Glutamatergic neuron (in vitro differentiated cells): Measurements from ENCODE around the gene NTM. TPM values are rescaled to one million over a fixed set of nuclear protein-coding genes. Genes with fewer than 3 reads are reported as not detected.
A peak's percentile ranks its signal among the peaks of the same experiment; 100 is the strongest.

Experiments
- DNase-seq: peaks from one replicate; pipeline ENCODE4 v3.0.0; 2022
- H3K27ac Mint-ChIP-seq: one replicate; pipeline ENCODE4 v1.8.0; 2020; ENCODE audit warnings: mild to moderate bottlenecking, mixed read lengths, inconsistent platforms; ENCODE audit not compliant: unreplicated experiment
- H3K27me3 Mint-ChIP-seq: one replicate; pipeline ENCODE4 v1.8.0; 2020; ENCODE audit warnings: mild to moderate bottlenecking, moderate library complexity, mixed read lengths, inconsistent platforms; ENCODE audit not compliant: unreplicated experiment
- H3K36me3 Mint-ChIP-seq: one replicate; pipeline ENCODE4 v1.8.0; 2020; ENCODE audit warnings: mild to moderate bottlenecking, mixed read lengths, inconsistent platforms; ENCODE audit not compliant: unreplicated experiment
- H3K4me1 Mint-ChIP-seq: one replicate; pipeline ENCODE4 v1.8.0; 2020; ENCODE audit warnings: mild to moderate bottlenecking, low read depth, mixed read lengths, inconsistent platforms; ENCODE audit not compliant: unreplicated experiment
- H3K4me3 Mint-ChIP-seq: one replicate; pipeline ENCODE4 v1.8.0; 2020; ENCODE audit warnings: mild to moderate bottlenecking, mixed read lengths, inconsistent platforms; ENCODE audit not compliant: unreplicated experiment
- H3K9me3 Mint-ChIP-seq: one replicate; pipeline ENCODE4 v1.8.0; 2020; ENCODE audit warnings: mild to moderate bottlenecking, moderate library complexity, mixed read lengths, inconsistent platforms; ENCODE audit not compliant: unreplicated experiment
- total RNA-seq: library from RNA; stranded (reverse); fragmentation: NEBNext Ultra II Directional; extraction: Animal tissue kit (Norgen Biotek cat#: 25700); gene quantifications from one replicate; pipeline ENCODE4 v1.2.1, GENCODE V29; 2021; ENCODE audit not compliant: unreplicated experiment
- TF ChIP-seq, protein P1 (sequence below): fragments of 200-600 bp; sonication (generic); IDR thresholded peaks from one replicate; pipeline ENCODE4 v1.5.0; 2021; ENCODE audit not compliant: partially characterized antibody, unreplicated experiment

Gene NTM
- total RNA-seq, 1 donor from 2014 or later = 1.2 TPM

DNA sequence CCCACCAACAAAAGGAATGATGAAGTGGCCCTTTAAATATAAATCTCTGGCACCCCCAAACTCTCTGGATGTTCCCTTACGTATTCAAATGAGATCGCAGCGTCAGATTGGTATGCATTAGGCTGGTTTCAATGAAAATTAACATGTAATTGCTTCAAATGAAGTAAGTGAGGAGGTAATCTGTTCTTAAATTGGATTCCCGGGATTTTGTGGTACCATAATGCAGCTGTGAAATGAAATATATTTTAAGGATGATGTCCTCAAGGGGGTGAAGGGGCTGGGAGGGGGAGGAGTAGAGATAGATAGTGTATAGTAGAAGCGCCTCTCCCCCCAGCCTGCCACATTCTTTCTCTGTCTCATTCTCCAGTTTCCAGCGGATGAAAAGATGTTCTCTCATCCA, 748.2 kb downstream of the NTM start:
- H3K36me3 Mint-ChIP-seq = no peaks in the 10 kb centered on the region
- TF ChIP-seq, protein P1, sequence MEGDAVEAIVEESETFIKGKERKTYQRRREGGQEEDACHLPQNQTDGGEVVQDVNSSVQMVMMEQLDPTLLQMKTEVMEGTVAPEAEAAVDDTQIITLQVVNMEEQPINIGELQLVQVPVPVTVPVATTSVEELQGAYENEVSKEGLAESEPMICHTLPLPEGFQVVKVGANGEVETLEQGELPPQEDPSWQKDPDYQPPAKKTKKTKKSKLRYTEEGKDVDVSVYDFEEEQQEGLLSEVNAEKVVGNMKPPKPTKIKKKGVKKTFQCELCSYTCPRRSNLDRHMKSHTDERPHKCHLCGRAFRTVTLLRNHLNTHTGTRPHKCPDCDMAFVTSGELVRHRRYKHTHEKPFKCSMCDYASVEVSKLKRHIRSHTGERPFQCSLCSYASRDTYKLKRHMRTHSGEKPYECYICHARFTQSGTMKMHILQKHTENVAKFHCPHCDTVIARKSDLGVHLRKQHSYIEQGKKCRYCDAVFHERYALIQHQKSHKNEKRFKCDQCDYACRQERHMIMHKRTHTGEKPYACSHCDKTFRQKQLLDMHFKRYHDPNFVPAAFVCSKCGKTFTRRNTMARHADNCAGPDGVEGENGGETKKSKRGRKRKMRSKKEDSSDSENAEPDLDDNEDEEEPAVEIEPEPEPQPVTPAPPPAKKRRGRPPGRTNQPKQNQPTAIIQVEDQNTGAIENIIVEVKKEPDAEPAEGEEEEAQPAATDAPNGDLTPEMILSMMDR = no peak
- no peak for DNase-seq
- no peaks in the 10 kb centered on the region for H3K4me1 Mint-ChIP-seq
- H3K4me3 Mint-ChIP-seq = no peak overlapping the region
- H3K27me3 Mint-ChIP-seq = no peaks in the 10 kb centered on the region
- H3K27ac Mint-ChIP-seq = no peak overlapping the region
- no peaks in the 10 kb centered on the region for H3K9me3 Mint-ChIP-seq

DNA sequence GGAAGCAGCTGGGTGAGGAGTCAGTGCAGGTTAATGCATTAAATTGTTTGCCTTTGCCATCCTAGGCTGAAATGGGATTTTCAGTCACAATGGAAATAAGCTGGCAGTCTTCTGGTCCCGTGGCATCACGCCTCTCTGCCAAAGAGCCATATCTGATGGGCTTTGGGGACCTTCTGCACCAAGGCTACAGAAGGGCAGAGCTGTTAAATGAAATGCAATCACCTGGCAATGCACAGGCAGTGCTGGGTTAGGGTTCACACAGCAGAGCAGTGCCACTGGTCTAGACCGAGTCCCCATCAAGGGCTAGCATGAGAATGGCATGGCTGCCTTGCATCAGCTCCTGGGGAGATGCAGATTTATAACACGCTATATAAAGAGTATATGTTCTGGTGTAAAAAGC, 749.2 kb downstream of the NTM start:
- H3K27ac Mint-ChIP-seq = no peak overlapping the region
- H3K4me1 Mint-ChIP-seq = no peaks in the 10 kb centered on the region
- peaks cover 3% of the 10 kb centered on the region for H3K27me3 Mint-ChIP-seq
- H3K9me3 Mint-ChIP-seq = no peaks in the 10 kb centered on the region
- no peak overlapping the region for H3K4me3 Mint-ChIP-seq
- H3K36me3 Mint-ChIP-seq = no peaks in the 10 kb centered on the region
- TF ChIP-seq, protein P1 = no peak
- no peak for DNase-seq

DNA sequence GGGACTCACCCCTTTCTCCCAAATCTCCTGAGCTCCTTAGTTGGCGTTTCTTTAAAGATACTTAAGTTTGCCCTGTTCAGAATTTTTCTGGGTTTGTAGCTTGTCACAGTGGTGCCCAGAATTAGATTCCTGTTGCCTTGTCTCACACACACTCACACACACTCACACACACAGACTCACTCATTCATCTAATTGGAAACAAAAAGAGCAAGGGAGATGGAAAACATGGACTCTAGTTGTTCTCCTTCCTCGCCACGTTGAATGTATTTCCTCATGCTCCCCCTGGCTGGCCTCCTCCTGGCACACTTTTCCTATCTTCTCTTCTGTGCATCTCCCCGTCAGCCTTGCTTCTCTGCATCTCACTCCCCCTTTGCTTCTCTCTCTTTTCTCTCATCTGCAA, 752.3 kb downstream of the NTM start:
- Mint-ChIP-seq H3K36me3 (no peaks in the 10 kb centered on the region), H3K27me3 (peaks cover 3% of the 10 kb centered on the region), H3K4me1 (peaks cover 3% of the 10 kb centered on the region), H3K27ac (no peak overlapping the region), H3K4me3 (no peak overlapping the region), H3K9me3 (no peaks in the 10 kb centered on the region)
- no peak for DNase-seq
- TF ChIP-seq, protein P1 = no peak

DNA sequence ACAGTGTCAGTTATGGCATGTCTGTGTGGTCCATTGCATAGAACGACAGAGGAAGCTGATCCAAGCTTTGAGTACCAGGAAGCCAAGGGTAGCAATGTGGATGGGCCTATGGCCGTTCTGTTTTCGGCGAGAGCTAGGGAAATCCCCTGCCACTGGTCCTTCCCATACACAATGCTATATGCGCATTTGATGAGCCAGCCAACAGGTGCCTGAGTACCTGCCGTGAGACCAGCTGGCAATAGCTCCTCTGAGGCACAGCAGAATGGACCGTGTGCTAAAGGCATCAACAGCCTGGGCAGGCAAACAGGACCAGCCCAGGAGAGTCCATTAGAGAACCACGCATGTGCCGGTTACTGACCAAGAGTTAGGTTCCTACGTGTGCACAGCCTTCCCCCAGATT, 753.0 kb downstream of the NTM start:
- no peak overlapping the region for H3K4me3 Mint-ChIP-seq
- no peak for DNase-seq
- no peak overlapping the region for H3K27ac Mint-ChIP-seq
- peaks cover 7% of the 10 kb centered on the region for H3K4me1 Mint-ChIP-seq
- peaks cover 3% of the 10 kb centered on the region for H3K27me3 Mint-ChIP-seq
- H3K9me3 Mint-ChIP-seq = no peaks in the 10 kb centered on the region
- TF ChIP-seq, protein P1 = no peak
- no peaks in the 10 kb centered on the region for H3K36me3 Mint-ChIP-seq

DNA sequence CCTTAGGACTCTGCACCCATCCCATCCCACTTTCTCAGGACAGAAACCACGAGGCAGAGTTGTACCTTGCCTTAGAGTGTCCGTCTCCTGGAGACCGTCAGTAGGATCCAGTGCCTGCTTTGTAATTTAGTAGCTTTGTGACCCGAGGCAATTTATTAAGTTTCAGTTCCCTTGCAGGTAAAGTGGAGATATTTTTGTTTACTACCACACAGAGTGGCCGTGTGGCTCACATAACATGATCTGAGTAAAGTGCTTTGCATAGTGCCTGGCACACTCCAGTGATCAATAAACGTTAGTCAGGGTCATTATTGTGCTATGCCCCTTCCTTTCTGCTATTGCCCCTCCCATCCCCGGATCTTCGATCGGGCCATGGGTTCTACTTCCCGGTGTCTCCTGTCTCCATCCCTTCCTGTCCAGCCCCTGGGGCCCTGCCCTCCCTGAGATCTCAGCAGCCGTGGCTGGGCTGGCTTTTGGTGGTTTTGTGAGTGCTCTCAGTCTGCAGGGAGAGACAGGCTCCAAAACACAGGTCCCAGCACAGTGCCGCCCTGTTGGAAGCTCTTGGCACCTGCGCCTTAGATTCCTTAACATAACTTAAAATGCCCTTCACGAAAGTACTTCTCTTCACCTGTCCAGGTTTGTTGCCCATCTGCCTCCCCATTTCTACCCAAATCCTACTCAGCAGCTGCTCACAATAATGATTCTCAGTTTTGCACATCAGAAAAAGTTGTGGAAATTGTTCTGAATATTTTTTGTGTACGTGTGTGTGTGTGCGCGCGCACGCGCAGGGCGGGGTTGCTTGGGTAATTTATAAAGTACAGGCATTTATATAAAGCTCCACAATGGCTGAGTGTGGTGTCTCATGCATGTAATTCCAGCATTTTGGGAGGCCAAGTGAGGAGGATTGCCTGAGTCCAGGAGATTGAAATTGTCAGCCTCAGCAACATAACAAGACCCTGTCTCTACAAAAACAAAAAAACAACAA, 753.7 kb downstream of the NTM start:
- Mint-ChIP-seq H3K27me3 (peaks cover 3% of the 10 kb centered on the region), H3K4me3 (no peak overlapping the region), H3K27ac (no peak overlapping the region), H3K4me1 (peaks cover 7% of the 10 kb centered on the region), H3K36me3 (no peaks in the 10 kb centered on the region), H3K9me3 (no peaks in the 10 kb centered on the region)
- no peak for DNase-seq
- TF ChIP-seq, protein P1 = peak; percentile 23
